Spleen (tissue), 11 donors: ENCODE data around the gene ZKSCAN5. TPM values are rescaled to one million over a fixed set of nuclear protein-coding genes. Genes with fewer than 3 reads are reported as not detected.
A peak's percentile ranks its signal among the peaks of the same experiment; 100 is the strongest.
"Not testable (repeated sequence)": the region's sequence is repeated elsewhere in the genome, so short reads cannot be mapped to it uniquely, and the experiment has no call there.

ENCODE experiments used
- DNase-seq: peaks from one replicate; pipeline ENCODE4 v3.0.0-alpha.2; 2020
- H3K27ac ChIP-seq, 8 donors: fragments of 200-600 bp; sonication (generic) in 7 of 8; 1 replicate in 4 of 8; 2 replicates in 4 of 8; pipeline versions ENCODE4 v1.5.0 to v1.8.0; 2016 to 2021; ENCODE audit warnings: inconsistent platforms in 4 of 8, mild to moderate bottlenecking in 4 of 8, moderate library complexity in 1 of 8
- H3K27me3 ChIP-seq, 7 donors: fragments of 200-600 bp; sonication (generic) in 6 of 7; replicated peaks in 1 of 7; 1 replicate in 4 of 7; 2 replicates in 3 of 7; pipeline versions ENCODE4 v1.5.0 to v1.8.0; 2016 to 2021; ENCODE audit warnings: inconsistent platforms in 3 of 7, mild to moderate bottlenecking in 1 of 7
- H3K36me3 ChIP-seq, 6 donors: fragments of 200-600 bp; sonication (generic) in 5 of 6; 1 replicate in 4 of 6; 2 replicates in 2 of 6; pipeline versions ENCODE4 v1.5.0 to v1.8.0; 2016 to 2021; ENCODE audit warnings: inconsistent platforms in 2 of 6
- H3K4me1 ChIP-seq, 6 donors: fragments of 200-600 bp; sonication (generic) in 5 of 6; 1 replicate in 3 of 6; 2 replicates in 3 of 6; pipeline versions ENCODE4 v1.5.0 to v1.8.0; 2016 to 2021; ENCODE audit warnings: inconsistent platforms in 3 of 6
- H3K4me3 ChIP-seq, 8 donors: fragments of 200-600 bp; sonication (generic) in 7 of 8; 1 replicate in 4 of 8; 2 replicates in 4 of 8; pipeline versions ENCODE4 v1.5.0 to v1.8.0; 2016 to 2021; ENCODE audit warnings: inconsistent platforms in 4 of 8, mild to moderate bottlenecking in 4 of 8, moderate library complexity in 2 of 8
- H3K9me3 ChIP-seq, 8 donors: fragments of 200-600 bp; sonication (generic) in 7 of 8; 1 replicate in 4 of 8; 2 replicates in 4 of 8; pipeline versions ENCODE4 v1.5.0 to v1.8.0; 2016 to 2021; ENCODE audit warnings: inconsistent platforms in 4 of 8
- POLR2A ChIP-seq, 3 donors: fragments of 450-650 bp; IDR thresholded peaks; one replicate each; pipeline ENCODE4 v1.5.1; 2017; ENCODE audit warnings: antibody characterized with exemption in 3 of 3, mild to moderate bottlenecking in 1 of 3
- POLR2AphosphoS5 ChIP-seq, 3 donors: sonication (generic); formaldehyde crosslinking; IDR thresholded peaks; one replicate each; pipeline ENCODE4 v1.5.1; 2017; ENCODE audit warnings: antibody characterized with exemption in 3 of 3
- WGBS, 5 donors: extraction: QIAGEN DNeasy Blood & Tissue Kit in 3 of 5; methylation state at CpG; one replicate each; pipeline versions ENCODE4 v1.1.5 to v1.1.7; 2013 to 2018; 5-methylcytosine and 5-hydroxymethylcytosine counted together
- intact Hi-C: fragments of 100-400 bp; cut with DNase I; formaldehyde crosslinking; loops from one replicate; pipeline ENCODE4 v1.15.0; 2023; ENCODE audit warnings: low total_unique reads
- polyA plus RNA-seq, 3 donors: library from polyadenylated mRNA; stranded (reverse); fragments of 200-250 nt; gene quantifications; one replicate each; pipeline ENCODE4 v1.2.1, GENCODE V29; 2013
- total RNA-seq, 7 donors: library from RNA; depleted of rRNA in 3 of 7; stranded (reverse); fragments of >200 nt in 3 of 7; fragmentation: NEBNext Ultra II Directional in 4 of 7; extraction: Animal tissue kit (Norgen Biotek cat#: 25700) in 4 of 7; gene quantifications; one replicate each; pipeline versions ENCODE4 v1.1.0 to v1.2.1, GENCODE V29; 2016 to 2021
- TF ChIP-seq, protein P1 (sequence below), 11 experiments: fragments of 200-600 bp in 7 of 11; fragments of 450-650 bp in 4 of 11; sonication (generic) in 4 of 11; IDR thresholded peaks in 8 of 11; conservative IDR thresholded peaks in 3 of 11; 1 replicate in 7 of 11; 2 replicates in 4 of 11; pipeline versions ENCODE4 v1.4.0 to v1.8.0; 2016 to 2021; ENCODE audit warnings: antibody characterized with exemption in 11 of 11, inconsistent platforms in 4 of 11, mild to moderate bottlenecking in 1 of 11
- donor health status: healthy with polysubstance abuse.
- donor health status: DM: no; HTN: no; CAD: no; lungs with moderate emphysema.
- donor health status: DM: no; HTN: no; CAD: no.
- donor health status: Bipolar disorder and iron deficiency.
- donor health status: healthy.
- donor health status: DM: no; HTN: no; CAD: no.
- donor health status: DM: yes; HTN: yes; CAD: no.

ZKSCAN5 gene
- total and polyA plus RNA-seq, 10 donors: 2.9 to 12.2 (median 8.5) TPM

DNA sequence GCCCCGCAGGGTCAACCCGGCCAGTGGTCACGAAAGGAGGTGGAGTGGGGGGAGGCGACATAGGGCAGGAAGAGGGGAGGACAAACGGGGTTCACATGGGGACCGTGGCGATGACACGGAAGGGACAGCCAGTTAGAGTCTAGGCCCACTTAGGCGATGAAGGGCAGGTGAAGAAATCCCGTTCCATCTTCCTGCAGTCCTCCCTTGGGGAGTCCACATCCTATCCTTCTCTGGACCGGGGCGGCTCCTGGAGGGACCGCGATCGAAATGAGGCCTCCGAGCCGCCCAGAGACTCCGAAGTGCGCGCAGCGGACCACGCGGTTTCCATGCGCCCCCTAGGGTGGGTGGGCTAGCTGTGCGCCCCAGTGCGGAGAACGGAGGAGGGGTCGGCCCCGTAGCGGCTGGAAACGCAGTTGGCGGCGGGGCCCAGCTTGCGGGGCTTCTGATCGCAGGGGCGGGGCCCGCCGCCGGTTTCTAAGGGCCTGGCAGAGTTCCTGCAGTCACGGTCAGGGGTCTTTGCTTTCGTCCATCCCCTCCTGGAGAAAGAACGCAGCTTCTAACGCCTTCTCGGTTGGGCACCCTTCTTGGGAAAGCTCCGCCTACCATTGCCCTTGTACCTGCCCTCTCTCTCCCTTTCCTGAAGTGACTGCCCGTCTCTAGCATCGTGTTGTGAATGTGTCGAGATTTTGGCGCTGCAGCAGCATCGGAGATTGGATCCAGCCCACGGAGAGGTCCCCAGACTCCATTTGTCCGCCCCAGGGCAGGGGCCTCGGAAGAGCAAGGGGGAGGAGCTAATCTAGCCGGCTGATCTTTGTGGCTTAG is 75.7 kb downstream of the ZKSCAN5 start:
- peak overlapping the region; percentile 37 to 75 (median 46) for H3K4me3 ChIP-seq
- H3K27me3 ChIP-seq: peaks cover 0 to 16% (median 4%) of the 10 kb centered on the region in 7 donors
- H3K27ac ChIP-seq: peak overlapping the region in 4 of 8 donors; percentile 1 to 47 (median 32)
- DNase-seq: peak; percentile 82
- intact Hi-C loops: no loop called here
- WGBS, 5 donors: 1 to 5% (median 2%) methylated on average over 31 to 54 of the region's 54 CpGs
- H3K9me3 ChIP-seq: no peaks in the 10 kb centered on the region
- peaks cover 5 to 21% (median 16%) of the 10 kb centered on the region in 6 donors for H3K4me1 ChIP-seq
- H3K36me3 ChIP-seq: peaks cover 0 to 5% (median 0%) of the 10 kb centered on the region in 6 donors
- TF ChIP-seq POLR2A (IDR thresholded peaks at IDR 0.05): no peak
- TF ChIP-seq POLR2AphosphoS5 (IDR thresholded peaks at IDR 0.05): peak in 2 of 3 donors; percentile 44 to 73
- TF ChIP-seq, protein P1, sequence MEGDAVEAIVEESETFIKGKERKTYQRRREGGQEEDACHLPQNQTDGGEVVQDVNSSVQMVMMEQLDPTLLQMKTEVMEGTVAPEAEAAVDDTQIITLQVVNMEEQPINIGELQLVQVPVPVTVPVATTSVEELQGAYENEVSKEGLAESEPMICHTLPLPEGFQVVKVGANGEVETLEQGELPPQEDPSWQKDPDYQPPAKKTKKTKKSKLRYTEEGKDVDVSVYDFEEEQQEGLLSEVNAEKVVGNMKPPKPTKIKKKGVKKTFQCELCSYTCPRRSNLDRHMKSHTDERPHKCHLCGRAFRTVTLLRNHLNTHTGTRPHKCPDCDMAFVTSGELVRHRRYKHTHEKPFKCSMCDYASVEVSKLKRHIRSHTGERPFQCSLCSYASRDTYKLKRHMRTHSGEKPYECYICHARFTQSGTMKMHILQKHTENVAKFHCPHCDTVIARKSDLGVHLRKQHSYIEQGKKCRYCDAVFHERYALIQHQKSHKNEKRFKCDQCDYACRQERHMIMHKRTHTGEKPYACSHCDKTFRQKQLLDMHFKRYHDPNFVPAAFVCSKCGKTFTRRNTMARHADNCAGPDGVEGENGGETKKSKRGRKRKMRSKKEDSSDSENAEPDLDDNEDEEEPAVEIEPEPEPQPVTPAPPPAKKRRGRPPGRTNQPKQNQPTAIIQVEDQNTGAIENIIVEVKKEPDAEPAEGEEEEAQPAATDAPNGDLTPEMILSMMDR (IDR thresholded peaks at IDR 0.05 in 8 of 11, conservative IDR thresholded peaks at IDR 0.05 in 3 of 11): peak in 5 of 11 experiments; percentile 19 to 56 (median 40)

DNA sequence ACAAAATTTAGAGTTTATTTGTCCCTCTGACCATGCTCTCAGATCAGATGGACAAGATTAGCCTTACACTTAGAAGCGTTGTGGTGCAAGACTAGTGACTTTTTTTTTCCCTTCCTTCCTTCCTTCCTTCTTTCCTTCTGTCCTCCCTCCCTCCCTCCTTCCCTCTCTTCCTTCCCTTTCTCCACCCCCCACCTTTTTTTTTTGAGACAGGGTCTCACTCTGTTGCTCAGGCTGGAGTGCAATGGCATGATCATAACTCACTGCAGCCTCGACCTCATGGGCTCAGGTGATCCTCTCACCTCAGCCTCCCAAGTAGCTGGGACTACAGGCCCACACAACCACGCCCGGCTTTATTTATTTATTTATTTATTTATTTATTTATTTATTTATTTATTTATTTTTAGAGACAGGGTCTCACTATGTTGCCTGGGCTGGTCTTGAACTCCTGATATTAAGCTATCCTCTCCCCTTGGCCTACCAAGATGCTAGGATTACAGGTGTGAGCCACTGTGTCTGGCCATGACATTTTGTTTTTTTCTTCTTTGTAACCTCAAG is 76.4 kb downstream of the ZKSCAN5 start:
- 60 to 66% (median 66%) methylated on average over 4 of the region's 4 CpGs for WGBS, 5 donors
- Histone ChIP-seq H3K27ac (peak overlapping the region in 3 of 8 donors; percentile 1 to 47 (median 38)), H3K4me1 (peaks cover 5 to 21% (median 16%) of the 10 kb centered on the region in 6 donors), H3K4me3 (peak overlapping the region; percentile 37 to 75 (median 46)), H3K27me3 (peaks cover 0 to 16% (median 4%) of the 10 kb centered on the region in 7 donors)
- H3K36me3 ChIP-seq, DNase-seq, H3K9me3 ChIP-seq, intact Hi-C loops: not testable (repeated sequence)

Other genes with a start within 250 kb of the ZKSCAN5 start
- gene MYH16, start 231.8 kb upstream of the ZKSCAN5 start, total RNA-seq: not detected
- gene MYH16, start 231.8 kb upstream of the ZKSCAN5 start, polyA plus RNA-seq: not detected
- 100 to 1,000 TPM in 2 of 7 donors, 10 to 100 TPM in 5; 64.5 to 105 (median 91.6) TPM for gene ARPC1A, start 178.8 kb upstream of the ZKSCAN5 start, total RNA-seq
- 100 to 1,000 TPM in 1 of 3 donors, 10 to 100 TPM in 2; 65.5 to 124 (median 71.7) TPM for gene ARPC1A, start 178.8 kb upstream of the ZKSCAN5 start, polyA plus RNA-seq
- gene ARPC1B, start 129.9 kb upstream of the ZKSCAN5 start, total RNA-seq: 100 to 1,000 TPM; 302 to 758 (median 363) TPM
- 100 to 1,000 TPM; 348 to 537 (median 472) TPM for gene ARPC1B, start 129.9 kb upstream of the ZKSCAN5 start, polyA plus RNA-seq
- 10 to 100 TPM; 28.1 to 57.2 (median 52.8) TPM for gene PDAP1, start 96.1 kb upstream of the ZKSCAN5 start, total RNA-seq
- gene PDAP1, start 96.1 kb upstream of the ZKSCAN5 start, polyA plus RNA-seq: 100 to 1,000 TPM in 2 of 3 donors, 10 to 100 TPM in 1; 83.4 to 117 (median 108) TPM
- 10 to 100 TPM; 48.4 to 72.7 (median 65.7) TPM for gene BUD31, start 95.7 kb upstream of the ZKSCAN5 start, total RNA-seq
- 100 to 1,000 TPM in 2 of 3 donors, 10 to 100 TPM in 1; 98.7 to 124 (median 112) TPM for gene BUD31, start 95.7 kb upstream of the ZKSCAN5 start, polyA plus RNA-seq
- gene PTCD1, start 65.9 kb upstream of the ZKSCAN5 start, total RNA-seq: 10 to 100 TPM in 1 of 7 donors, 1 to 10 TPM in 6; 4.0 to 17.5 (median 7.5) TPM
- 1 to 10 TPM; 2.1 to 4.4 (median 3.2) TPM for gene PTCD1, start 65.9 kb upstream of the ZKSCAN5 start, polyA plus RNA-seq
- gene CPSF4, start 65.7 kb upstream of the ZKSCAN5 start, total RNA-seq: 10 to 100 TPM; 29.9 to 40.3 (median 35.1) TPM
- gene CPSF4, start 65.7 kb upstream of the ZKSCAN5 start, polyA plus RNA-seq: 10 to 100 TPM; 28.7 to 49.6 (median 46.7) TPM
- gene ATP5MF, start 38.5 kb upstream of the ZKSCAN5 start, total RNA-seq: 100 to 1,000 TPM; 129 to 348 (median 166) TPM
- 100 to 1,000 TPM; 689 to 920 (median 827) TPM for gene ATP5MF, start 38.5 kb upstream of the ZKSCAN5 start, polyA plus RNA-seq
- gene ZNF789, start 31.8 kb upstream of the ZKSCAN5 start, total RNA-seq: 10 to 100 TPM in 6 of 7 donors, 1 to 10 TPM in 1; 8.9 to 21.1 (median 13.6) TPM
- 10 to 100 TPM; 10.7 to 22.5 (median 13.6) TPM for gene ZNF789, start 31.8 kb upstream of the ZKSCAN5 start, polyA plus RNA-seq
- gene ZNF394, start 4.4 kb upstream of the ZKSCAN5 start, total RNA-seq: 10 to 100 TPM; 46.3 to 96.2 (median 52.0) TPM
- gene ZNF394, start 4.4 kb upstream of the ZKSCAN5 start, polyA plus RNA-seq: 10 to 100 TPM; 25.8 to 37.5 (median 32.3) TPM
- 1 to 10 TPM; 5.3 to 9.2 (median 6.1) TPM for gene FAM200A, start 47.5 kb downstream of the ZKSCAN5 start, total RNA-seq
- 1 to 10 TPM; 4.9 to 5.5 (median 5.0) TPM for gene FAM200A, start 47.5 kb downstream of the ZKSCAN5 start, polyA plus RNA-seq
- gene ZNF655, start 54.0 kb downstream of the ZKSCAN5 start, total RNA-seq: 100 to 1,000 TPM in 3 of 7 donors, 10 to 100 TPM in 4; 70.9 to 176 (median 98.2) TPM
- 10 to 100 TPM; 34.5 to 56.1 (median 49.8) TPM for gene ZNF655, start 54.0 kb downstream of the ZKSCAN5 start, polyA plus RNA-seq
- gene TMEM225B, start 93.6 kb downstream of the ZKSCAN5 start, total RNA-seq: 1 to 10 TPM in 2 of 7 donors, under 1 TPM in 3, not detected in 2; 0.43 to 1.4 (median 0.77) TPM
- gene TMEM225B, start 93.6 kb downstream of the ZKSCAN5 start, polyA plus RNA-seq: 1 to 10 TPM in 2 of 3 donors, under 1 TPM in 1; 0.91 to 1.6 (median 1.3) TPM
- gene ZSCAN25, start 112.3 kb downstream of the ZKSCAN5 start, total RNA-seq: 10 to 100 TPM; 18.7 to 30.8 (median 26.4) TPM
- 1 to 10 TPM; 3.8 to 7.2 (median 4.2) TPM for gene ZSCAN25, start 112.3 kb downstream of the ZKSCAN5 start, polyA plus RNA-seq
- not detected for gene CYP3A5, start 175.3 kb downstream of the ZKSCAN5 start, total RNA-seq
- under 1 TPM in 2 of 3 donors, not detected in 1; 0.09 to 0.10 TPM for gene CYP3A5, start 175.3 kb downstream of the ZKSCAN5 start, polyA plus RNA-seq
- gene CYP3A7, start 230.5 kb downstream of the ZKSCAN5 start, total RNA-seq: not detected
- not detected for gene CYP3A7, start 230.5 kb downstream of the ZKSCAN5 start, polyA plus RNA-seq